ENCODE results near the gene ZNF324. TPM values are rescaled to one million over a fixed set of nuclear protein-coding genes. Genes with fewer than 3 reads are reported as not detected.

The ZNF324 gene
- total RNA-seq = 11.8 and 13.1 TPM in 2 replicates

DNA sequence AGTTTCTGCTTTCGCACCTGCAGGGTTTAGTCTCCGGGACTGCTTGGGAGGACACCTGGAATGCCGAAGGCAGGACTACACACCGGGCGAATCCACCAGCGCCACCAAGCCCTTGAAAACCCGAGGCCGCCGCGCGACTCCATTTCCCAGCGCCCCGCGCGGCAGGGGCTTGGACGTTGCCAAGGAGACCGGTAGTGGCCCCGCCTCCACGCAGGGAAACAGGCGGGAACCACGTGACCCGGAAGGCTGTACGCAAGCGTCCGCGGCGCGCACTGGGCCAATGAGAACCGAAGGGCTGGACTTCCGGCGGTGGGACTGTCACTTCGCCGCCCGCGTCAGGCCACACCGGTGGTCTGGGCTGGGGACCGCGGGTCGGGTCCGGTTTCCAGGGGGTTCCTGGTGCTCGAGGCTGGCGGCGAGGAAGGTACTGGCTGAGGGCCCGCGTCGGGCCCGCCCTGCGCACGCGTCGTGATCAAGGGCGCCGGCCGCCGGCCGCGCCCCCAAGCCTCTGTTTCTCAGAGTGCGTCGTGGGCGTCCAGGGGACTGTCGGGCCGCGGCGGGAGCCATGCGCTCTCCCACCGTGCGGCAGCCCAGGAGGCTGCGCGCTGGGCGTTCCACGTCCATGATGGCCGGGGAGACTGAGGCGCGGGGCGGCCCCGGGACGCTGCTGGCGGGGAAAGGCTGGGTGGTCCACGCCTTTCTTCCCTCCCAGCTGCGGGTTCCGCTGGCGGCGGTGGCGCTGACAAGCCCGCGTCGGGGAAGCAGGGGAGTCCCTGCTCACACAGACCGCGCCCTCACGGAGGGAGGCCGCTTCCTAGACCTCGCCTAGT lies at the start of gene ZNF324:
TSS of gene ZNF324 (plus strand) at position 321 of the 830 bp plus-strand sequence. CDS start 2,106 bp downstream, outside the sequence.
- peaks cover 17% of the 10 kb centered on the region for H3K36me3 Mint-ChIP-seq (ENCODE audit: low read depth)
- POLR2A ChIA-PET = interaction anchor here (1.5 to 2.1 kb wide), 2 partner anchors 16 to 77 kb away, joined by 5 to 7 read pairs; partner anchors contain the start of genes TRIM28 and ZNF324B
- peak; percentile 92 for ATAC-seq (ENCODE audit: low read depth)

DNA sequence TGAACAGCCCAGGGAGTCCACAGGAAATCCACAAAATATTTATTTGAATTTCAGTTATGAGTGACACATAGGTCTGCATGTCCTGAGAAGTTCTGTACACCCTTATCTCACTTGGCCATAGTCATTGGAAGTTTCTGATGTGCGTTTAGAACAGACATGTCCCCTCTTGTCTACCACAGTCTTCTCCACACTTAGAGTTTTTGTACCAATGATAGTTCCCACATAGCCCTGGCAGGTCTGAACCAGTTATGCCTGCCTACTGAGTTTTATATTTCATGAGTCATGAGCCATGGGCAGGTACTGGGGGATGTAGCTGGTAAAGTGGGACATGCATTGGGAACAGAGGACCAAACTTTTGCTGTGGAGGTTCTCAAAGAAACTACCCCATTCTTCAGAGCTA lies 38.3 kb upstream of the ZNF324 start:
- H3K27me3 Mint-ChIP-seq = no peaks in the 10 kb centered on the region
- ChIA-PET CTCF (no interaction called here), POLR2A (no interaction called here)
- DNase-seq = no peak
- H3K36me3 Mint-ChIP-seq (ENCODE audit: low read depth) = peaks cover 29% of the 10 kb centered on the region
- H3K27ac Mint-ChIP-seq = no peak overlapping the region
- no peak overlapping the region for H3K4me3 Mint-ChIP-seq
- TF ChIP-seq, protein P1, sequence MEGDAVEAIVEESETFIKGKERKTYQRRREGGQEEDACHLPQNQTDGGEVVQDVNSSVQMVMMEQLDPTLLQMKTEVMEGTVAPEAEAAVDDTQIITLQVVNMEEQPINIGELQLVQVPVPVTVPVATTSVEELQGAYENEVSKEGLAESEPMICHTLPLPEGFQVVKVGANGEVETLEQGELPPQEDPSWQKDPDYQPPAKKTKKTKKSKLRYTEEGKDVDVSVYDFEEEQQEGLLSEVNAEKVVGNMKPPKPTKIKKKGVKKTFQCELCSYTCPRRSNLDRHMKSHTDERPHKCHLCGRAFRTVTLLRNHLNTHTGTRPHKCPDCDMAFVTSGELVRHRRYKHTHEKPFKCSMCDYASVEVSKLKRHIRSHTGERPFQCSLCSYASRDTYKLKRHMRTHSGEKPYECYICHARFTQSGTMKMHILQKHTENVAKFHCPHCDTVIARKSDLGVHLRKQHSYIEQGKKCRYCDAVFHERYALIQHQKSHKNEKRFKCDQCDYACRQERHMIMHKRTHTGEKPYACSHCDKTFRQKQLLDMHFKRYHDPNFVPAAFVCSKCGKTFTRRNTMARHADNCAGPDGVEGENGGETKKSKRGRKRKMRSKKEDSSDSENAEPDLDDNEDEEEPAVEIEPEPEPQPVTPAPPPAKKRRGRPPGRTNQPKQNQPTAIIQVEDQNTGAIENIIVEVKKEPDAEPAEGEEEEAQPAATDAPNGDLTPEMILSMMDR (IDR thresholded peaks at IDR 0.05) = no peak
- no peaks in the 10 kb centered on the region for H3K4me1 Mint-ChIP-seq
- peaks cover 36% of the 10 kb centered on the region for H3K9me3 Mint-ChIP-seq
- intact Hi-C loops (cut with micrococcal nuclease) = no loop called here
- no peak for ATAC-seq (ENCODE audit: low read depth)

More for the DNA sequence above, at the start of gene ZNF324:
- intact Hi-C loops (cut with micrococcal nuclease) = loop anchor here (1.0 to 2.0 kb wide), 9 partner anchors 8 to 140 kb away; partner anchors contain the start of genes RPS5, TRIM28, ZNF132 and ZNF324B
- H3K27me3 Mint-ChIP-seq = no peaks in the 10 kb centered on the region
- H3K4me1 Mint-ChIP-seq = peaks cover 26% of the 10 kb centered on the region
- H3K27ac Mint-ChIP-seq = peak within 1 kb of the TSS; percentile 56
- no peaks in the 10 kb centered on the region for H3K9me3 Mint-ChIP-seq
- DNase-seq = peak; percentile 95
- TF ChIP-seq, protein P1 (IDR thresholded peaks at IDR 0.05) = no peak
- H3K4me3 Mint-ChIP-seq = peak within 1 kb of the TSS; percentile 81
- CTCF ChIA-PET = no interaction called here

DNA sequence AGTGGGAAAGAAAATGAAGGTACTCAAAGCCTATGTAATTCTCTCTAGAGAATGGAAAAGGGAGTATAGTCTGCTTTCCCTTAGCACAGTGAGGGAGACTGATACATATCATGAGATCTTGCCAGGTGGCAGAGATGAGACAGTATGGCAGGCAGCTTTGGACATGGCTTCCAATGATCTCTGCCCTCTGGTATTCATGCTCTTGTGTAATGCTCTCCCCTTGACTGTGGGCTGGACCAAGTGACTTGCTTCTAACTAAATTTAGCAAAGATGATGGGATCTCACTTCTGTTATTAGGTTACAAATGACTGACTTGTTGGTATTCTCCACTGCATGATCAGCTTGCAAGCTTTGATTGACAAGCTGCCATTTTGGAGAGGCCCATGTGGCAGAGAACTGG lies 37.1 kb upstream of the ZNF324 start:
- POLR2A ChIA-PET = no interaction called here
- Mint-ChIP-seq H3K27me3 (no peaks in the 10 kb centered on the region), H3K4me1 (no peaks in the 10 kb centered on the region), H3K27ac (no peak overlapping the region), H3K9me3 (peaks cover 41% of the 10 kb centered on the region), H3K36me3 (ENCODE audit: low read depth) (peaks cover 40% of the 10 kb centered on the region), H3K4me3 (no peak overlapping the region)
- ATAC-seq (ENCODE audit: low read depth) = no peak
- CTCF ChIA-PET = no interaction called here
- intact Hi-C loops (cut with micrococcal nuclease) = no loop called here
- TF ChIP-seq, protein P1 (IDR thresholded peaks at IDR 0.05) = no peak
- DNase-seq = no peak

DNA sequence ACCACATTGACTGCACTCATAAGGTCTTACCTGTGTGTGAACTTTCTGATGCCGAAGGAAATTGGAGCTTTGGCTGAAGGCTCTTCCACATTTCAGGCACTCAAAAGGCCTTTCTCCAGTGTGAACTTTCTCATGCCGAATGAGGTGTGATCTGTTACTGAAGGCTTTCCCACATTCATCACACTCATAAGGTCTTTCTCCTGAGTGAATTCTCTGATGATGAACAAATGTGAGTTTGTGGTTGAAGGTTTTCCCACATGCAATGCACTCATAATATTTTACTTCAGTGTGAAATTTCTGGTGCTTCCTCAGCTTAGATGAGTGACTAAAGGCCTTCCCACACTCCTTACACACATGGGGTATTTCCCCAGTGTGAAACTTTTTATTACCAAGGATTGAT lies 32.7 kb upstream of the ZNF324 start:
- TF ChIP-seq, protein P1 (IDR thresholded peaks at IDR 0.05) = no peak
- Mint-ChIP-seq H3K4me1 (peaks cover 7% of the 10 kb centered on the region), H3K27ac (no peak overlapping the region), H3K27me3 (no peaks in the 10 kb centered on the region), H3K9me3 (peaks cover 53% of the 10 kb centered on the region), H3K36me3 (ENCODE audit: low read depth) (peaks cover 80% of the 10 kb centered on the region), H3K4me3 (no peak overlapping the region)
- ATAC-seq (ENCODE audit: low read depth) (no peak), DNase-seq (no peak)
- POLR2A ChIA-PET = no interaction called here
- intact Hi-C loops (cut with micrococcal nuclease) = no loop called here
- CTCF ChIA-PET = no interaction called here

Measured in activated B cell treated with CpG ODN at 0.5 μM for 24 hours (primary cell).